Measurements from ENCODE around the gene THADA. TPM values are rescaled to one million over a fixed set of nuclear protein-coding genes. Genes with fewer than 3 reads are reported as not detected.

Gene THADA
- total RNA-seq, 2 experiments from 2014 or later = 34.5 to 35.2 TPM

DNA sequence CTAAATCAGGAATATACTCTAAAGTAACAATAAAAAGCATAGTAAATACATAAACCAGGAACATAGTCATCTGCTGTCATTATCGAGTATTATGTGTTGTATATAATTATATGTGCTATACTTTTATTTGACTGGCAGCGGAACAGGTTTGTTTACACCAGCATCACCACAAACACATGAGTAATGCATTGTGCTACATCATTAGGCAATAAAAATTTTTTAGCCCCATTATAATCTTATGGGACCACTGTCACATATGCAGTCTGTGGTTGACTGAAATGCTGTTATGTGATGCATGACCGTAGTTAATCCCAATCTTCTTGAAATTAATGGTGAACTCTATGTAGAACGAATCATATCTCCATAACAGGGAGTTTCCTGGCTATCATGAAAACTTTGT is 232.7 kb downstream of the THADA start:
- DNase-seq = no peak
- Mint-ChIP-seq H3K9me3 (no peaks in the 10 kb centered on the region), H3K4me1 (peaks cover 2% of the 10 kb centered on the region), H3K27me3 (no peaks in the 10 kb centered on the region), H3K4me3 (no peak overlapping the region), H3K27ac (no peak overlapping the region), H3K36me3 (peaks cover 12% of the 10 kb centered on the region)

DNA sequence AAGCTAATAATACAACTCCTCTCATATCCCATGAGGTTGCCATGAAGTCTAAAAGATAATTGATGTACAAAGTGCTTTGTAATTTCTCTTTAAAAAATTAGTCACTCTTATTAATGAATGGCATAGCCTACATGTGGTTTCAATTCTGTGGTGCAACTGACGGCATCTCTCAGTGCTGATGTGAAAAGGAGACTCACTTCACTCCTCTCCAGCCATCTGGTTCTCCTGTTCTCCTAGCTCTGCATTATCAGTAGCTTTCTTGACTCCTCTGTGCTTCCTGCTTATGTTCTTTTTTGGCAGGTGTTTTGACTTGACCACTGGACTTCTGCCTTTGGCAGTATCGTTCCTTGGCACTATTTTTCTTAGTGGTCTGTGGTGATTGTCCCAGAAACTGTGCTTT is 234.6 kb downstream of the THADA start:
- no peak overlapping the region for H3K4me3 Mint-ChIP-seq
- H3K4me1 Mint-ChIP-seq = peaks cover 2% of the 10 kb centered on the region
- peaks cover 8% of the 10 kb centered on the region for H3K36me3 Mint-ChIP-seq
- no peaks in the 10 kb centered on the region for H3K27me3 Mint-ChIP-seq
- H3K27ac Mint-ChIP-seq = no peak overlapping the region
- H3K9me3 Mint-ChIP-seq = no peaks in the 10 kb centered on the region
- no peak for DNase-seq

DNA sequence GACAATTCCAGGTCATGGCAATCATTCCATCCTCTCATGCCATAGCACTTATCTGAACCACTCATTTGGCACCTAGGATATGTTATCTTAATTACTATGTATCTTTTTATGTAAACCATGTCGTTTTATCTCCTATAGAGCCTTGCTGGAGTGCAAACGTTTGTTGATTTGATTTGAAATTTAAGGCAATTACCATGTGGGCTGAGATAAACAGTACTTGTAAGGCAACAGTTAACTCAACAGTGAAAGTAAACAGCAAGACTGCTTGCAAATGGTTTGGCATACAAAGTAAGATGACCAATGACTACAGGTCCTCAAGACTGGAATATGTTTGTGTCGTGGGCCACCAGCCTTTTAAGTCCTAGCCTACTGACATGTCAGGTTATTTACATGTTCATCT is 235.7 kb downstream of the THADA start:
- H3K27me3 Mint-ChIP-seq = no peaks in the 10 kb centered on the region

DNA sequence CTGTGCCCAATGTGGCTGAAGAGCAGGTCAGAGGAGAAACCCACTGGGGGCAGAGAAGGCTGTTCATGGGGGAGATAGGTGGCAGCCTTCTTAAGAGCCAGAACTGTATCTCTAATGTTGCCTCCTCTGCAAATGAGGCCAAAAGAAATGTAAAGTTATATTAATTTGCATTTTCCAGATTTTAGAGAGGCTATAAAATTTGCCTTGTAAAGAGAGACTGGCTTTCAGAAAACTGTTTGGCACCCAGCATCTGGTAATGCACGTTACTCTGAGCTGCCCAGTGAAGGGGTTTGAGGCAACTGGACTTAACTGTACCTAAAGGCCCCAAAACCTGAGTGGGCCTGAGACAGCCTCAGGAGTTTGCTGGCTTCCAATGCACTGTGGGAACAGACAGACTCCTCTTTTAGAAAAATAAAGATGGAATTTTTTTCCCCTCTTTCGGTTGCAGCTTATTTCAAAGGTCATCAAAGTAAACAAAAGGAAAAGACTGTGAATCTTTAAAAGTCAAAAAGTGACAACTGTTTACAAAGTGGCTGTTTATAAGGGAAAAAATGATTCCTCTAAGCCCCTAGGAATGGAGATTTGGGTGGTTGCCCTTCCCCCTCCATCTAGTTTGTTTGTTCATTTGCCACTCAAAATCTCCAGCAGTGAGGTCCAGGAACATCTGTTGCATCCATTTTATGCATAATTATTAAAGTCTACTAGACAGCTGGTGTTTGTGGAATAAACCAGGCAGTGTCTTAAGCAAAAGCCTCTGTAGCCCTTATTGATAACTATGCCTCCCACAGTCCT is 237.2 kb downstream of the THADA start:
- Mint-ChIP-seq H3K4me3 (no peak overlapping the region), H3K27ac (no peak overlapping the region), H3K4me1 (peaks cover 2% of the 10 kb centered on the region), H3K36me3 (peaks cover 6% of the 10 kb centered on the region), H3K9me3 (no peaks in the 10 kb centered on the region), H3K27me3 (no peaks in the 10 kb centered on the region)
- no peak for DNase-seq

More for the DNA sequence above, 235.7 kb downstream of the THADA start:
- no peak for DNase-seq
- Mint-ChIP-seq H3K4me1 (peaks cover 2% of the 10 kb centered on the region), H3K9me3 (no peaks in the 10 kb centered on the region), H3K27ac (no peak overlapping the region), H3K36me3 (peaks cover 10% of the 10 kb centered on the region), H3K4me3 (no peak overlapping the region)

DNA sequence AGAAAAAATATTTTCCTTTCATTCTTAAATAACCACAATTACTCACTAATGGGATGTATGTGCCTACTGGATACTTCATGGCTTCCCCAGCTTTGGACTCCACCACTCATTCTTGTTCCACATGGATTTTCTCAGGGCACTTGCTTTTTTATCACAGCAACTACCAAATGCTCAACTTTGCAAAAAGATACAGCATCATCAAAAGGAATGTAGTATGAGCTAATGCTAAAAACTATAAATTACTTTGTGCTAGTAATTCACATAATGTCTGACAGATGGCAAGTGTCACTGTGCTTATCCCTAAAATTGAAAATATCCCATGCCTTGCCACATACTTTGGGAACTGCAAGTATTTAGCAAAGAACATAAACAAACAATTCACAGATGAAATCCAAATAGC is 239.1 kb downstream of the THADA start:
- Mint-ChIP-seq H3K4me1 (peaks cover 2% of the 10 kb centered on the region), H3K4me3 (no peak overlapping the region), H3K27me3 (no peaks in the 10 kb centered on the region), H3K27ac (no peak overlapping the region), H3K9me3 (no peaks in the 10 kb centered on the region), H3K36me3 (peaks cover 2% of the 10 kb centered on the region)
- no peak for DNase-seq

DNA sequence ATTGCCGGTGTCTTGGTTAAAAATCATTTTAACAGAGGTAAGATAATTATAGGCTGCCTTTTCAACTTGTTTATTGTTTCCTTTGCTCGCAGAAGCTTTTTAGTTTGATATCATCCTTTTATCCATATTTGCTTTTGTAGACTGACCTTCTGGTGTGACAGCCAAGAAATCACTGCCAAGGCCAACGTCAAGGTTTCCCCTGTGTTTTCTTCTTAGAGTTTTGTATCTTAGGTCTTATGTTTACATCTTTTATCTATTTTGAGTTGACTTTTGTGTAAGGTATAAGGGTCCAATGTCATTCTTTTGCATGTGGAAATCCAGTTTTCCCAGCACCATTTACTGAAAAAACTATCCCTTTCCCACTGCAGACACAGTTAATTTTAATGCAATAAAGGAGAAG is 240.4 kb downstream of the THADA start:
- no peaks in the 10 kb centered on the region for H3K4me1 Mint-ChIP-seq
- H3K36me3 Mint-ChIP-seq = peaks cover 7% of the 10 kb centered on the region
- H3K27ac Mint-ChIP-seq = no peak overlapping the region
- no peak overlapping the region for H3K4me3 Mint-ChIP-seq
- no peaks in the 10 kb centered on the region for H3K27me3 Mint-ChIP-seq
- no peaks in the 10 kb centered on the region for H3K9me3 Mint-ChIP-seq
- DNase-seq = no peak

DNA sequence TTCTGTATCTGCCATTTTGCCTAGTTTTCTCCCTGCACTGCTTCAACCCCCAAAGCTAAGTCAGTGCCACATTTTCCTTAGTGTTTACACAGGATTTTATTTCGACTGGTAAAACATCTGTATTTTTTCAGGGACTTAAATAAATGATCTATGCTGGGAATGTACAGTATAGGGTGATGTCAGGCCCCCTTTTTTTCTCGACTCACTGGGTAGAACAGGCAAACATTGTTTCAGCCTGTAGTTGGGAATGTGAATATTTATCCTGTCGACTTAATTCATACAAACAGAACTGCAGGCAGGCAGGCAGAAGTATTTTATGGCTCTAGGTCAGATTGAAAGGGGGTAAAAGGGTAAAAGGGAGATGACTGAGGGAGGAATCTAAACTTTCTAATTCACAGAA is 245.9 kb downstream of the THADA start:
- H3K4me3 Mint-ChIP-seq = no peak overlapping the region
- peaks cover 5% of the 10 kb centered on the region for H3K36me3 Mint-ChIP-seq
- no peak for DNase-seq
- no peaks in the 10 kb centered on the region for H3K27me3 Mint-ChIP-seq
- no peak overlapping the region for H3K27ac Mint-ChIP-seq
- H3K4me1 Mint-ChIP-seq = no peaks in the 10 kb centered on the region
- H3K9me3 Mint-ChIP-seq = no peaks in the 10 kb centered on the region

DNA sequence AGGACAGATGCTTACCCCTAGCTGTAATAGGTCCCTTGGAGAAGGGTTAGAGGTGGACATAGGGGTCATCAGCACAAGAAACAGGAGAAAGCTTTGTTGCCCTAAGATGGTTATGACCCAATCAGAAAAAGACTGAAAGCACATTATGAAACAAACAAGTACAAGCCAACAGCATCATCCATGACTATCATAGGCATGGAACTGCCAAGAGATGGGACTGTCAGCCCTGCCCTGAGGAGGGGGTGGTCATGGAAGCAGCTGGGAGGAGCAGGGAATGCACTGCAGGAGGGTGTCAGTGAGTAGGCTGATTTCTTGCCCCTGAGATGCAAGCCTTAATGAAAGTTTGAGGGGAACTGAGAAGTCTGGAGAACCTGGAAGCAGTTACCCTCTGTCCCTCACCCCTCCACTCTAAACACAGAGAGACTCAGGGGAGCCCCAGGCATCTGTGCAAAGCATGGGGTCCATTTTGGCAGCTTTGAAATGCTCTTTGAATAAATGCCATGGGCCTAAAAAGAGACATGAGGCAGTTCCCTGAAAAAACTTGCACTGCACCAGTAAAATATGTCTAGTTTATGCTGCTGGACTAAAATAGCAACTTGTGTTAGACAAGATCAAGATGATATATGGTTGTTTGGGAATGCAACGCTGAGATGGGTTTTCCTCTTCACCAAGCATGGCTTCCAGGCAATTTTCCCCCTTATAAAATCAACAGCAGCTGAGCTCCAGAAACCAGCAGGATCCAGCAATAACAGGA is 246.8 kb downstream of the THADA start:
- Mint-ChIP-seq H3K4me1 (no peaks in the 10 kb centered on the region), H3K4me3 (no peak overlapping the region), H3K27me3 (no peaks in the 10 kb centered on the region), H3K9me3 (no peaks in the 10 kb centered on the region), H3K36me3 (peaks cover 5% of the 10 kb centered on the region), H3K27ac (no peak overlapping the region)
- DNase-seq = no peak

DNA sequence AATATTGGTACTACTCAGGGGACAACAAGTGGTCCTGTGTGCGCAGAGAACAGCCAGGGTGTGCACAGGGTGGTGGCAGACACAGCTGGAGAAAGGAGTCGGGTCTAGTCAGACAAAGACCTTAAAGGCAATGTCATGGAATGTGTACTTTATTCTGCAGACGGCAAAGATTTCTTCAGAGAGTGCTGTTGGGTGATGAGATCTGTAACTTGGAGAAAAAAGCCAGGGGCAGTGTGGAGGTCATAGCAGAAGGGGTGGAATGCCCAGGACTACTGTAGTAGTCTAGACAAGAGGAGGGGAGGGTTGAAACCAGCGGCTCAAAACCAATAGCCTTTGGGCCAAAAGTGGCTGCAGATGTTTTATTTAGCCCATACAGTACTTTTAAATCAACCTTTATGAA is 248.1 kb downstream of the THADA start:
- peak overlapping the region; percentile 2 for H3K27ac Mint-ChIP-seq
- peaks cover 5% of the 10 kb centered on the region for H3K36me3 Mint-ChIP-seq
- no peak overlapping the region for H3K4me3 Mint-ChIP-seq
- DNase-seq = no peak
- H3K9me3 Mint-ChIP-seq = no peaks in the 10 kb centered on the region
- no peaks in the 10 kb centered on the region for H3K27me3 Mint-ChIP-seq
- H3K4me1 Mint-ChIP-seq = no peaks in the 10 kb centered on the region

DNA sequence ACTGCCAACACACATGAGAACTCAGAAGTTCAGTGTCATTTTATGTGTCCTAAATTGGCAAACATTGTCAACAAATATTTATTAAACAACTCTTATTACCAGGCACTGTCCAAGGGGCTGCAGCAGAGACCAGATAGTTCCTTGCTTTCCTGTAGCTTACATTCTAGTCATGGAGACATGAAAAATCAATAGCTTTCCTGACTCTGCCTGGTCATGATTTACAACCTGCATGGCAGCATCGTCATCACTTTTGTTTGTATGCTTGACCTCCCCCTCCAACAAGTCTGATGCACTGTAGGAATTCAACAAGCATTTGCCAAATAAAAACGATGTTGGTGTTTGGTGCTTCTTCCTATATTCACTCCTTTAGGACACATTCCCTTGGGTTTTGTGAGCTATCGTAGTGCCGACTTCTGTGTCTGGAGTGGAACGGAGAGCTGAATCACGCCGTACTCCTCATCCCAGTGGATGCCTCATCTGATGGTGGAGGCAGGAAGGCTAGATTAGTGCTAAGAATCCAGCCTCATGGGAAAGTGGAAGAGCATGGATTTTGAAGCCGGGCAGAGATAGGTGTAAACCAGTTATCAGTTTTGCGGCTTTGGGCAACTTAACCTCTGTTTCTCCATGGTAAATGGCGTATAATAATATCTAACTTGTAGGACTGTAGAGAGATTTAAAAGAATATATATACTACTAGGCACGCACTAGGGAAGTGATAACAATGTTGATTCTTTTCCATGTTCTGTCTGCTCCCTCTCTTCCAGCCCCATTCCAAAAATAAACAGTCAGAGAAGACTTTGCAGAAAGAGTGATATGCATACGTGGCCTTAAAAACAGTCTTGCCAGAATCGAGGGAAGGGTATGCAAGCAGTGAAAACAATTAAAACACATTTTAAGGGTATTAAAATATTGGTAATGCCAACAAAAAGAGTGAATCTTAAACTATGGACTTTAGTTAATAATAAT is 249.0 kb downstream of the THADA start:
- Mint-ChIP-seq H3K27me3 (no peaks in the 10 kb centered on the region), H3K4me3 (no peak overlapping the region), H3K4me1 (no peaks in the 10 kb centered on the region), H3K9me3 (no peaks in the 10 kb centered on the region), H3K27ac (no peak overlapping the region), H3K36me3 (peaks cover 8% of the 10 kb centered on the region)
- DNase-seq = no peak

DNA sequence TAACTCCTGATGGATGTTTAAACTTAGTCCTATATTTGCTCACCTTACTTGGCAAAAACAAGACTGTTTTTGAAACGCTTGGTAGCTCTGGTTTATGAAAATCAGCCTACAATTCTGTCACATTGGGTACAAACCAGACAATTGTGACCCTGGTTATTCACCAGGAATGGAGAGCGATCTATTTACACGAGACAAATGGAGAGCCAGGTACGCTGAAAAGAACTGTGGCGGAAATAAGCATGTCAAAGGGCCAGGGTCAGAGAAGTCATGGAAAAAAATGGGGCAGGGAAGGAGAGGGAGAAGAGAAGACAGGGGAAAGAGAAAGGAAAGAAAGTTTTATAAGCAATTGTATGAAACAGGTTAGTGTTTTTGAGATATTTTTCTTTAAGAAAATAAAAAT is 250.0 kb downstream of the THADA start:
- peaks cover 5% of the 10 kb centered on the region for H3K36me3 Mint-ChIP-seq
- H3K9me3 Mint-ChIP-seq = no peaks in the 10 kb centered on the region
- no peak overlapping the region for H3K4me3 Mint-ChIP-seq
- no peaks in the 10 kb centered on the region for H3K4me1 Mint-ChIP-seq
- DNase-seq = no peak
- H3K27ac Mint-ChIP-seq = no peak overlapping the region
- H3K27me3 Mint-ChIP-seq = no peaks in the 10 kb centered on the region

DNA sequence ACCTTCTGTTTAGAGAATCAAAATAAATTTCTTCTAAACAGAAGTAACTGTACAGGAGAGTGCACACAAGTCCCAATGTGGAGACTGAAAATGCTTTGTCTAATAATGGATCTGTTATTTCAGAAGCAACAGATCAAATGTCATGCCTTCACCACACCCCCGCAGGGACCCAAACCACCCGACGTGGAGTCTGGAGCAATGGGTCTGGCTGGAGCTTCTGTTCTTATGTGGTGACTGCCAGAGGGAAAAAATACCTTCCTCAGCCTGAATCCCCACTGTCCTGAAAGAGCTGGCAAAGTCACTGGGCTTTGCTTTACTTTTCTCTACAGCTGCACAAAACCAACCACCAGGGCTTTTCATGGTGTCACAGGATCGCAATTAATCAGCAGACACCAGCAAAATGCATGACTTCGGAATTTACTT is 250.4 kb downstream of the THADA start:
- Mint-ChIP-seq H3K4me3 (no peak overlapping the region), H3K4me1 (no peaks in the 10 kb centered on the region), H3K9me3 (no peaks in the 10 kb centered on the region), H3K36me3 (peaks cover 5% of the 10 kb centered on the region), H3K27me3 (no peaks in the 10 kb centered on the region), H3K27ac (no peak overlapping the region)
- DNase-seq = no peak

DNA sequence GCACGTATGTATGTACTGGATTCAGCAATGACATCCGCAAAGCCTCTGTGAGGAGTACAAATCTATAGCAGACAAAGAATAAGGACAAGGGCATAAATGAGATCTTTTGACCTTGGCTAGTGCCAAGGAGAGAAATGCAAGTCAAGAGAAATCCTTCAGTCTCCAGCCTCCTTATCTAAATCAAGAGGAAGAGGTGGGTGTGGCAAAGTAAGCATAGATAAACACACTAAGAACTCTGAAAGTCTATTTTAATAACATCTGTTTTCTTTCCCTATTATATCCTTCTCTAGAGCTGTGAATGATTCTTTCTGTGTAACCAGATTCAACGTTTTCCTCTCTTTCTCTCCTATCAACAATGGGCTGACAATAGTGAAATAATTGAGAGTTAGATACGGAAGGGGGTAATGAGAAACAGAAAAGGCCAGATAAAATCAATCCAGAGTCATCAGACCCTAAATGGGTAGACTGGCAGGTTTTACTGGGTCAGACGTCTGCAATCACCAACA is 250.9 kb downstream of the THADA start:
- Mint-ChIP-seq H3K27me3 (no peaks in the 10 kb centered on the region), H3K4me1 (no peaks in the 10 kb centered on the region), H3K36me3 (peaks cover 7% of the 10 kb centered on the region), H3K27ac (no peak overlapping the region), H3K9me3 (no peaks in the 10 kb centered on the region), H3K4me3 (no peak overlapping the region)
- no peak for DNase-seq

DNA sequence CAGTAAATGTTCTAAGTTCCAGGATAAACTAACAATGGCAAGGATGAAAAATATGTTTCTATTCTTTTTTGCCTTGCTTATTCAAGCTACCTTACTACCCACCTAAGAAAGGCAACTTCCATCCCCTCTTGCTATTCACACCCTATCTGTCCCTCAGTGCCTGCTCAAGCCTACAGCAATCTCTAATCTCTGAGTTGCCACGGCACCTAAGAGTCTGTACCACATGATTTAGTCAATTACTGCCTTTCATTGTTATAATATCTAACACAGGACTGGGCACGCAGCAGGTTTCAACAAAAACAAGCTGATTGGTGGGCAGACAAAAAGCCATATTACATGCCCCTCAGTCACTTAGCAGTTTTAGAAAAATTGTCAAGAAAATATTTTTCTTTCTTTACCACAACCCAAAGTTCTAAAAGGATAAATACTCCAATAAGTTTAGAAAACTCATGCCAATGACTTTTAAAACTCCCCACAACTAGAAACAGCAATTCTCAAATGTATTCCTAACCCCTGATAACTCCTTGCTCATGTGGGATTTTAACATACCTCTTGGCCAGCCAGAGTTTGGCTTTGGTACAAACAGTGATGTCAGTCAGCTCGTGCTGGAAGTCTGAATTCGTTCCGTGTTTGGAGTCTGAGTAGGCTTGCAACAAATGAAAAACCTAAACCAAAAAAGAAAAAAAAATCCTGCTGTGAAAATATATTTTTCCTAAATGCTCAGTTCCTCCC is 252.1 kb downstream of the THADA start:
- no peak overlapping the region for H3K27ac Mint-ChIP-seq
- no peaks in the 10 kb centered on the region for H3K4me1 Mint-ChIP-seq
- no peaks in the 10 kb centered on the region for H3K27me3 Mint-ChIP-seq
- DNase-seq = no peak
- H3K9me3 Mint-ChIP-seq = no peaks in the 10 kb centered on the region
- no peak overlapping the region for H3K4me3 Mint-ChIP-seq
- H3K36me3 Mint-ChIP-seq = peaks cover 7% of the 10 kb centered on the region

All from activated naive CD8-positive, alpha-beta T cell treated with anti-CD3 and anti-CD28 coated beads for 36 hours (primary cell).